ENCODE data around the gene CDC37L1. TPM values are rescaled to one million over a fixed set of nuclear protein-coding genes. Genes with fewer than 3 reads are reported as not detected.

The CDC37L1 gene
- total RNA-seq, 2 donors from 2014 or later: 11.4 to 16.1 TPM

DNA sequence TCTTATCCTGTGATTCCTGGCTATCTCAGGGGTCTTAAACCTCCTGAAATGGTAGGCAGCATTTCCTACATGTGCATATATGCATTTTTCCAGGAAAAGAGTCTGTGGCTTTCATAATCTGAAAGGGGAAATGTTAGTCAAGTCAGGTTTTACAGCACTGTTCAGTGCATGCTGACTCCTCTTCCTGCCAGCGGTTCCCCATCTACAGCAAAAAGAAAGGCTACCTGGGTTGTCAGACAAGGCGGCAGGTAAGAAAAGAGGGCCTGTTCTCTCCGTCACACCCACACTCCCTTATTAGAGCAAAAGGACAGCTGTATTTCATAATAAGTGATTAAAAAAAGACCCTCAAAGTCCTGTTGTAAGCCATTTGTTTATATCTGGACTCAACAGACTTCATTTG lies 8.8 kb upstream of the CDC37L1 start:
- no peak overlapping the region for H3K9ac ChIP-seq (ENCODE audit: low read depth in 2 of 2, low read length in 2 of 2)
- no peak overlapping the region for H3K27ac ChIP-seq
- no peak overlapping the region for H3K4me3 ChIP-seq
- DNase-seq: no peak
- H3K36me3 ChIP-seq: no peaks in the 10 kb centered on the region
- no peaks in the 10 kb centered on the region for H3K9me3 ChIP-seq
- TF ChIP-seq, protein P1, sequence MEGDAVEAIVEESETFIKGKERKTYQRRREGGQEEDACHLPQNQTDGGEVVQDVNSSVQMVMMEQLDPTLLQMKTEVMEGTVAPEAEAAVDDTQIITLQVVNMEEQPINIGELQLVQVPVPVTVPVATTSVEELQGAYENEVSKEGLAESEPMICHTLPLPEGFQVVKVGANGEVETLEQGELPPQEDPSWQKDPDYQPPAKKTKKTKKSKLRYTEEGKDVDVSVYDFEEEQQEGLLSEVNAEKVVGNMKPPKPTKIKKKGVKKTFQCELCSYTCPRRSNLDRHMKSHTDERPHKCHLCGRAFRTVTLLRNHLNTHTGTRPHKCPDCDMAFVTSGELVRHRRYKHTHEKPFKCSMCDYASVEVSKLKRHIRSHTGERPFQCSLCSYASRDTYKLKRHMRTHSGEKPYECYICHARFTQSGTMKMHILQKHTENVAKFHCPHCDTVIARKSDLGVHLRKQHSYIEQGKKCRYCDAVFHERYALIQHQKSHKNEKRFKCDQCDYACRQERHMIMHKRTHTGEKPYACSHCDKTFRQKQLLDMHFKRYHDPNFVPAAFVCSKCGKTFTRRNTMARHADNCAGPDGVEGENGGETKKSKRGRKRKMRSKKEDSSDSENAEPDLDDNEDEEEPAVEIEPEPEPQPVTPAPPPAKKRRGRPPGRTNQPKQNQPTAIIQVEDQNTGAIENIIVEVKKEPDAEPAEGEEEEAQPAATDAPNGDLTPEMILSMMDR (IDR thresholded peaks at IDR 0.05): no peak
- no peaks in the 10 kb centered on the region for H3K4me1 ChIP-seq
- H3K27me3 ChIP-seq: no peaks in the 10 kb centered on the region
- intact Hi-C loops (cut with DNase I): loop anchor here (10.0 kb wide), 1 partner anchor 314 kb away; the partner anchor contains the start of gene JAK2

DNA sequence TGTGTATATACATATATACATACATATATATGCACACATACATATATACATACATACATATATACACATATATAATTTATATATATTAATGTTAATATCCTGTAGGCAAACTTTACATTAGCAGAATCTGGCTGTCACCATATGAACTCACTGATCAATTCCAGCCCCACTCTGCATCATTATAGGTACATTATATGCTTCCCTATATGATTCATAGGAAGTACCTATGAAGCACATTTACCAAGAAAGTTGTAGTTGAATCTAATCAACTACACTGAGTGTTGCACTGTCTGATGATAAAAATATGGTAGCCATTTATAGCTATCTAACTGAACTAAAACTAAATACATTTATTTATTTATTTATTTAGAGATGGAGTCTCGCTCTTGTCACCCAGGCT lies 7.6 kb upstream of the CDC37L1 start:
- Histone ChIP-seq H3K27me3 (no peaks in the 10 kb centered on the region), H3K4me1 (no peaks in the 10 kb centered on the region), H3K36me3 (no peaks in the 10 kb centered on the region), H3K9me3 (no peaks in the 10 kb centered on the region), H3K4me3 (no peak overlapping the region), H3K27ac (no peak overlapping the region), H3K9ac (ENCODE audit: low read depth in 2 of 2, low read length in 2 of 2) (no peak overlapping the region)
- DNase-seq: no peak
- intact Hi-C loops (cut with DNase I): loop anchor here (10.0 kb wide), 1 partner anchor 313 kb away; the partner anchor contains the start of gene JAK2
- TF ChIP-seq, protein P1 (IDR thresholded peaks at IDR 0.05): no peak

DNA sequence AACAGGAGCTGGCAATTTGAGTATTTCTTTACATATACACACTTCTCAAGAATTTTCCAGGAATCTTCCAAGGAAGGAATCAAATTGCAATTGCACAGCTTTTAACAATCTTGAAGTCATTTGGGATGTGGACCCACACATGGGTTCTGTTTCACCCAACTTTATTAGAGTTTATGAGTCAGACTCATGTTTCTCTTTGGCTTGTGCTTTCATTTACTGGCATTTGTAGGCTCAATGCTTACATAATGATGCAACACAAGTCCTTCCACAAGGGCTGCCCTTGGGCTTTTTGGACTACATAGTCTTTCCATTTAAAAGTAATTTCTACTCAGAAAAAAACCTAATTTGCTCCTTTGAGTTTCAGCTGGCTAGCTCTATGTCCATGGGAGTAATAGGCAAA lies 4.6 kb upstream of the CDC37L1 start:
- no peaks in the 10 kb centered on the region for H3K27me3 ChIP-seq
- intact Hi-C loops (cut with DNase I): loop anchor here (10.0 kb wide), 1 partner anchor 310 kb away; the partner anchor contains the start of gene JAK2
- TF ChIP-seq, protein P1 (IDR thresholded peaks at IDR 0.05): no peak
- H3K27ac ChIP-seq: peak overlapping the region; percentile 19
- H3K9me3 ChIP-seq: no peaks in the 10 kb centered on the region
- no peaks in the 10 kb centered on the region for H3K36me3 ChIP-seq
- DNase-seq: no peak
- no peak overlapping the region for H3K9ac ChIP-seq (ENCODE audit: low read depth in 2 of 2, low read length in 2 of 2)
- H3K4me3 ChIP-seq: no peak overlapping the region
- H3K4me1 ChIP-seq: no peaks in the 10 kb centered on the region

DNA sequence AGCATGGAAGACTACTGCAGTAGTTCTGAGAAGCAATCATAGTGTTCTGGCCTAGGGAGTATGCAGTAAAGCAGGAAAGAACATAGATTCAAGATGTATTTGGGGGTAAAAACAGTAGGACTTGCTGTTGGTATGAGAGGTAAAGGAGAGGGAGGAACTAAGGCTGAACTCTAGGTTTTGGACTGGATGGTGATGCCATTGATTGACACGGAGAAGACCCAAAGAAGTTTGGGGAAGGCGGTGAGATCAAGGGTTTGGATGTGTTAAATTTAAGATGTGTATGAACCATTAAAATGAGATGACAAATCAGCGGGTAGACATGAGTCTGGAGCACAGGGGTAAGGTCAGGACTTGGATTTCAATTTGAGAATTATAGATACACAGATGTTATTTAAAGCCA lies 2.0 kb upstream of the CDC37L1 start:
- TF ChIP-seq, protein P1 (IDR thresholded peaks at IDR 0.05): no peak
- Histone ChIP-seq H3K27ac (peak overlapping the region; percentile 50), H3K4me3 (no peak overlapping the region), H3K36me3 (no peaks in the 10 kb centered on the region), H3K27me3 (no peaks in the 10 kb centered on the region), H3K9ac (ENCODE audit: low read depth in 2 of 2, low read length in 2 of 2) (peak overlapping the region in 1 of 2 donors; percentile 9), H3K4me1 (peaks cover 3% of the 10 kb centered on the region), H3K9me3 (no peaks in the 10 kb centered on the region)
- no peak for DNase-seq
- intact Hi-C loops (cut with DNase I): loop anchor here (10.0 kb wide), 1 partner anchor 307 kb away; the partner anchor contains the start of gene JAK2

DNA sequence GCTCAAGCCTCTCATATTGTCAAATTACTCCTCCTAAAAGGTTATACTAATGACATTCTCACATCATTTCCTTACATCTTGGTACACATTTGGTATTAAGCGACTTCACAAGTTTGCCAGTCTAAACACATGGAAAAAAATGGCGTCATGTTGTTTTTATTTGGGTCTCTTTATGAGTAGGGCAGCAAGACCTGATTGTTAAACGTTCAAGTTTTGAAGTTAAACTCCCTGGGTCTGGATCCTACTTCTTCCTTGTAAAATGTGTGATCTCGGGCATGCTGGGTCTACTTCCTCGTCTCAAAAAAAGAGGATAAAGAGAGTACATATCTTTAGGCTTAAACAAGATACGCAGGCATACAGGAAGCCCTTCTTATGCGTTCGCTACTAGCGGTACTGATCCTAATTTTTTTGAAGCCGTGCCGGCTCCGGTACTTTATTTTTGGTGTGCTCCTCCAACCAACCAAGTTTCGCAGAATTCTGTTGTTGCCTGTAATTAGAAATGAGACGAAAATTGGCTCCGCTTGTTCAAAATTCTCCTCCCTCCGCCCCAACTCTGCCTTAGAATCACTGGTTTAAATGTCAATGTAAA lies 596 bp upstream of the CDC37L1 start:
- Histone ChIP-seq H3K9ac (ENCODE audit: low read depth in 2 of 2, low read length in 2 of 2) (peak overlapping the region; percentile 75 to 97), H3K4me1 (peaks cover 3% of the 10 kb centered on the region), H3K27ac (peak overlapping the region; percentile 93), H3K27me3 (no peaks in the 10 kb centered on the region), H3K9me3 (no peaks in the 10 kb centered on the region), H3K4me3 (peak overlapping the region; percentile 67), H3K36me3 (no peaks in the 10 kb centered on the region)
- no peak for DNase-seq
- intact Hi-C loops (cut with DNase I): loop anchor here (2.0 to 10.0 kb wide), 2 partner anchors 62 to 306 kb away; partner anchors contain the start of genes AK3 and JAK2
- TF ChIP-seq, protein P1 (IDR thresholded peaks at IDR 0.05): no peak

Measured in colonic mucosa (tissue), 4 donors.